OCI-LY1 (cell line): ENCODE data around the gene TPH2.

Experiments
- H2AFZ ChIP-seq: fragments of 200-600 bp; sonication (generic), shearing (Covaris generic); 2 replicates; pipeline ENCODE4 v1.6.0; 2014; ENCODE audit warnings: antibody characterized with exemption, mild to moderate bottlenecking, low read length
- H3F3A ChIP-seq: fragments of 200-600 bp; sonication (generic), shearing (Covaris generic); 2 replicates; pipeline ENCODE4 v1.6.0; 2014; ENCODE audit warnings: mild to moderate bottlenecking, antibody characterized with exemption, low read length, moderate library complexity; ENCODE audit not compliant: insufficient read depth
- H3K27ac ChIP-seq: fragments of 200-600 bp; sonication (generic); 2 replicates; pipeline ENCODE4 v1.5.1; 2014; ENCODE audit warnings: low read length, mixed run types, mild to moderate bottlenecking, low read depth; ENCODE audit not compliant: poor library complexity, severe bottlenecking
- H3K27me3 ChIP-seq: fragments of 200-600 bp; sonication (generic); 2 replicates; pipeline ENCODE4 v1.6.0; 2014; ENCODE audit warnings: antibody characterized with exemption, mild to moderate bottlenecking, low read length, moderate library complexity; ENCODE audit not compliant: insufficient read depth
- H3K36me3 ChIP-seq: fragments of 200-600 bp; sonication (generic); 2 replicates; pipeline ENCODE4 v1.6.1; 2014; ENCODE audit warnings: mild to moderate bottlenecking, antibody characterized with exemption, low read length, moderate library complexity, mixed read lengths; ENCODE audit not compliant: insufficient read depth
- H3K4me1 ChIP-seq: fragments of 200-600 bp; sonication (generic); 2 replicates; pipeline ENCODE4 v1.5.1; 2014; ENCODE audit warnings: mild to moderate bottlenecking, low read length, moderate library complexity; ENCODE audit not compliant: insufficient read depth, severe bottlenecking
- H3K4me2 ChIP-seq: fragments of 200-600 bp; sonication (generic), shearing (Covaris generic); 2 replicates; pipeline ENCODE4 v1.6.1; 2014; ENCODE audit warnings: low read length
- H3K4me3 ChIP-seq: fragments of 200-600 bp; sonication (generic); 2 replicates; pipeline ENCODE4 v1.5.1; 2014; ENCODE audit warnings: low read length, low read depth, mild to moderate bottlenecking, mixed read lengths; ENCODE audit not compliant: poor library complexity, severe bottlenecking
- H3K79me2 ChIP-seq: fragments of 200-600 bp; shearing (Covaris generic); 2 replicates; pipeline ENCODE4 v1.6.1; 2016; ENCODE audit warnings: mixed run types, low read length, mixed read lengths; ENCODE audit not compliant: insufficient read depth
- H3K9ac ChIP-seq: fragments of 200-600 bp; sonication (generic), shearing (Covaris generic); 2 replicates; pipeline ENCODE4 v1.6.1; 2014; ENCODE audit warnings: mild to moderate bottlenecking, low read length, mixed read lengths
- H3K9me2 ChIP-seq: fragments of 200-600 bp; sonication (generic), shearing (Covaris generic); 2 replicates; pipeline ENCODE4 v1.6.1; 2014; ENCODE audit warnings: low read depth, mild to moderate bottlenecking, low read length, mixed read lengths
- H3K9me3 ChIP-seq: fragments of 200-600 bp; shearing (Covaris generic); 2 replicates; pipeline ENCODE4 v1.6.1; 2014; ENCODE audit warnings: low read length, mixed read lengths
- H4K20me1 ChIP-seq: fragments of 200-600 bp; sonication (generic), shearing (Covaris generic); 2 replicates; pipeline ENCODE4 v1.6.0; 2016; ENCODE audit warnings: mild to moderate bottlenecking, low read length; ENCODE audit not compliant: insufficient read depth
- EZH2 ChIP-seq: fragments of 200-600 bp; sonication (generic), shearing (Covaris generic); IDR thresholded peaks from 2 replicates; pipeline ENCODE4 v1.8.0; 2017; ENCODE audit warnings: borderline replicate concordance, mixed run types, mild to moderate bottlenecking, antibody characterized with exemption, low read length, moderate library complexity, mixed read lengths
- TF ChIP-seq, protein P1 (sequence below): fragments of 200-600 bp; sonication (generic), shearing (Covaris generic); IDR thresholded peaks from 2 replicates; pipeline ENCODE4 v1.5.1; 2017; ENCODE audit warnings: mild to moderate bottlenecking, antibody characterized with exemption, low read length, moderate library complexity, mixed read lengths

TPH2 gene

GRCh38 chr12:72036393-72036792 is 97.7 kb downstream of the TPH2 start:
- H3K4me1 ChIP-seq: no peaks in the 10 kb centered on the region
- no peak overlapping the region for H3K27ac ChIP-seq
- H3K36me3 ChIP-seq: no peaks in the 10 kb centered on the region
- no peak for TF ChIP-seq EZH2
- TF ChIP-seq, protein P1, sequence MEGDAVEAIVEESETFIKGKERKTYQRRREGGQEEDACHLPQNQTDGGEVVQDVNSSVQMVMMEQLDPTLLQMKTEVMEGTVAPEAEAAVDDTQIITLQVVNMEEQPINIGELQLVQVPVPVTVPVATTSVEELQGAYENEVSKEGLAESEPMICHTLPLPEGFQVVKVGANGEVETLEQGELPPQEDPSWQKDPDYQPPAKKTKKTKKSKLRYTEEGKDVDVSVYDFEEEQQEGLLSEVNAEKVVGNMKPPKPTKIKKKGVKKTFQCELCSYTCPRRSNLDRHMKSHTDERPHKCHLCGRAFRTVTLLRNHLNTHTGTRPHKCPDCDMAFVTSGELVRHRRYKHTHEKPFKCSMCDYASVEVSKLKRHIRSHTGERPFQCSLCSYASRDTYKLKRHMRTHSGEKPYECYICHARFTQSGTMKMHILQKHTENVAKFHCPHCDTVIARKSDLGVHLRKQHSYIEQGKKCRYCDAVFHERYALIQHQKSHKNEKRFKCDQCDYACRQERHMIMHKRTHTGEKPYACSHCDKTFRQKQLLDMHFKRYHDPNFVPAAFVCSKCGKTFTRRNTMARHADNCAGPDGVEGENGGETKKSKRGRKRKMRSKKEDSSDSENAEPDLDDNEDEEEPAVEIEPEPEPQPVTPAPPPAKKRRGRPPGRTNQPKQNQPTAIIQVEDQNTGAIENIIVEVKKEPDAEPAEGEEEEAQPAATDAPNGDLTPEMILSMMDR: no peak
- H4K20me1 ChIP-seq: no peaks in the 10 kb centered on the region
- H3K4me2 ChIP-seq: no peak overlapping the region
- H3K9me2 ChIP-seq: no peaks in the 10 kb centered on the region
- no peak overlapping the region for H3K9ac ChIP-seq
- H3K4me3 ChIP-seq: no peak overlapping the region
- H3K9me3 ChIP-seq: no peaks in the 10 kb centered on the region
- H3K27me3 ChIP-seq: no peaks in the 10 kb centered on the region
- no peaks in the 10 kb centered on the region for H3K79me2 ChIP-seq
- H3F3A ChIP-seq: no peaks in the 10 kb centered on the region
- no peak overlapping the region for H2AFZ ChIP-seq

DNA sequence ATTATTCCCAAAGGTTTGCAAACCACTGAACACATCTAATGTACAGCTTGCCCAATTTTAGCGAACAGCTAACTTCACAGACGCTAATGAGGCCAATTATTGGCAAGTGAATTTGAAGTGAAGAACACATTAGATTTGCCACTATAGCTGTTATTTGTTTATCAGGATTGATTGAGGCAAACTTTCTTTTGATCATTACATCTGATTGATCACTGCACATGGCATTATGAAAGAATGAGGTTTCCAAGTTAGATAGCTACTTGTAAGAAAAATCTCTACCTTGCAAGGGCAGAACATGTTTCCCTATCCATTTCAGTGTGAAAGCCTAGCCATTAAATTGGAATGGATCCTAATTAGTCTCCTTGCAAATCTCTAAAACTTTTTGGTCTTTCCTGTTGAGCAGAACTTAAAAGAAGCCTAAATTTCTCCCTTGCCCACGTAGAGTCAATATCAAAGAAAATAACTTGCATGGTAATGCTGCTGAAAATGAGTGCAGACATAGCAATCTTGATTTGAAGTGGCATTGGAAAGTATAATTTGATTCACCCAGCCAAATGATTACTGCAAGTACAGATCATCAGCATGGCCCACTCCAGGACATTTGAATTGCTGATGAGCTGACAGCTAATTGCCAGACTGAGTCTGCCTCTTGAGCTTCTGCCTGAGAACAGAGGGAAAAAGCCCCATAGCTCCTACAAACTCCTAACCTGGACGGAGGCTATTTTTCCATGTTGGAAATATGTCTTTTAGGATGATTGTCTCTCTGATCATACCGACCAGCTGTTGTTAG is 98.6 kb downstream of the TPH2 start:
- no peaks in the 10 kb centered on the region for H3F3A ChIP-seq
- no peak overlapping the region for H3K9ac ChIP-seq
- TF ChIP-seq, protein P1: no peak
- TF ChIP-seq EZH2: no peak
- H3K27me3 ChIP-seq: no peaks in the 10 kb centered on the region
- no peaks in the 10 kb centered on the region for H3K36me3 ChIP-seq
- no peaks in the 10 kb centered on the region for H3K9me2 ChIP-seq
- no peaks in the 10 kb centered on the region for H3K79me2 ChIP-seq
- H3K9me3 ChIP-seq: no peaks in the 10 kb centered on the region
- H2AFZ ChIP-seq: no peak overlapping the region
- H3K4me3 ChIP-seq: no peak overlapping the region
- no peak overlapping the region for H3K27ac ChIP-seq
- H3K4me2 ChIP-seq: no peak overlapping the region
- no peaks in the 10 kb centered on the region for H3K4me1 ChIP-seq
- H4K20me1 ChIP-seq: no peaks in the 10 kb centered on the region

DNA sequence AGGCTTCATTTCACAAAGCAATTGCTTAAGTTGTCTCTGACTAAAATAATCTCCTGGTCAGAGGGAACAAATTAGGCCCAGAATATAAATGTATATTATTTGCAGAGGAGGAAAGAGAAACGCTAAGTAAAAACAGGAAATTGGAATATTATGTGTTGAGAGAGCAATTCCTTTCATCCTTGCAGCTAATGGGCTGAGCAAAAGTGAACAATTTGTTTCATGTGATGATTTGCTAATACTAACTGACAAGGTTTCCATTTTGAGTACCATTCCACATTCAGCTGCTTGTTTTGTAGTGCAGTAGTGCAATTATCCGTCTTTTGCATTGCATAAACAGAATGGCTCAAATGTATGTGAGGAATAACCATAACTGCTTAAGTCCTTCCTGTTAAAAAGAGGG is 103.2 kb downstream of the TPH2 start:
- Histone ChIP-seq H3K9me2 (no peaks in the 10 kb centered on the region), H3K4me1 (no peaks in the 10 kb centered on the region), H3F3A (no peaks in the 10 kb centered on the region), H3K27me3 (no peaks in the 10 kb centered on the region), H3K4me2 (no peak overlapping the region), H3K4me3 (no peak overlapping the region), H3K9me3 (no peaks in the 10 kb centered on the region), H2AFZ (no peak overlapping the region), H3K9ac (no peak overlapping the region), H3K36me3 (no peaks in the 10 kb centered on the region), H4K20me1 (no peaks in the 10 kb centered on the region), H3K79me2 (no peaks in the 10 kb centered on the region), H3K27ac (no peak overlapping the region)
- TF ChIP-seq EZH2: no peak
- TF ChIP-seq, protein P1: no peak
